Endothelial cell of umbilical vein (primary cell): Measurements from ENCODE around the gene HCN2. TPM values are rescaled to one million over a fixed set of nuclear protein-coding genes. Genes with fewer than 3 reads are reported as not detected.

ENCODE experiments used
- BruUV-seq: library from RNA; stranded (reverse); fragments of 400-500 nt; replicated peaks from 2 replicates; lab custom pipeline; 2021; lab: Mats Ljungman, UMichigan
- CTCF ChIA-PET: fragments of 300-600, 350-600 bp; sonication (Branson Sonifier 250); formaldehyde crosslinking; loops from one replicate; lab custom pipeline; 2021; ENCODE audit warnings: antibody characterized with exemption, inconsistent platforms; lab: Charles Lee
- POLR2A ChIA-PET: fragments of 300-600, 350-600 bp; sonication (Branson Sonifier 250); formaldehyde crosslinking; loops from one replicate; lab custom pipeline; 2021; ENCODE audit warnings: antibody characterized with exemption, inconsistent platforms; lab: Charles Lee
- DNase-seq: peaks from one replicate; pipeline ENCODE4 v3.0.0-alpha.2; 2011; ENCODE audit warnings: low read depth, low spot score
- FAIRE-seq: peaks from 2 replicates; lab custom pipeline; 2011; peaks lifted over from hg19 to GRCh38; lab: Jason Lieb, UNC
- H2AFZ ChIP-seq: 2 replicates; pipeline ENCODE4 v1.6.0; 2012; ENCODE audit warnings: low read depth, low read length, control low read depth, inconsistent platforms
- H3K27ac ChIP-seq: 2 replicates; pipeline ENCODE4 v1.5.1; 2011; ENCODE audit warnings: low read depth, mild to moderate bottlenecking, control low read depth, low read length, moderate library complexity; ENCODE audit not compliant: insufficient read depth
- H3K27me3 ChIP-seq, 2 experiments: 2 replicates each; pipeline versions ENCODE4 v1.6.0 to v1.6.1; 2011; ENCODE audit warnings: low read length in 2 of 2, mixed read lengths in 1 of 2; ENCODE audit not compliant: control insufficient read depth in 2 of 2, insufficient read depth in 2 of 2
- H3K36me3 ChIP-seq, 2 experiments: 2 replicates in 1 of 2; 3 replicates in 1 of 2; pipeline ENCODE4 v1.5.1; 2011; ENCODE audit warnings: low read length in 2 of 2, mild to moderate bottlenecking in 1 of 2, moderate library complexity in 1 of 2; ENCODE audit not compliant: control insufficient read depth in 2 of 2, insufficient read depth in 2 of 2; ENCODE audit errors: extremely low read depth in 1 of 2
- H3K4me1 ChIP-seq: 3 replicates; pipeline ENCODE4 v1.5.1; 2011; ENCODE audit warnings: mild to moderate bottlenecking, low read length; ENCODE audit not compliant: control insufficient read depth, insufficient read depth; ENCODE audit errors: extremely low read depth
- H3K4me2 ChIP-seq: 2 replicates; pipeline ENCODE4 v1.6.1; 2011; ENCODE audit warnings: low read length, control low read depth, mixed read lengths; ENCODE audit not compliant: insufficient read depth
- H3K4me3 ChIP-seq, 3 experiments: fragments of 200-600 bp in 1 of 3; sonication (generic), shearing (Covaris generic) in 1 of 3; replicated peaks in 1 of 3; 2 replicates each; pipeline ENCODE4 v1.5.1; 2011 to 2016; ENCODE audit warnings: control low read depth in 3 of 3, low read length in 3 of 3, mild to moderate bottlenecking in 2 of 3, inconsistent platforms in 1 of 3, low read depth in 1 of 3, moderate library complexity in 1 of 3; ENCODE audit not compliant: insufficient read depth in 1 of 3
- H3K79me2 ChIP-seq: 2 replicates; pipeline ENCODE4 v1.6.0; 2012; ENCODE audit warnings: low read length, inconsistent platforms; ENCODE audit not compliant: control insufficient read depth, insufficient read depth
- H3K9ac ChIP-seq: replicated peaks from 2 replicates; pipeline ENCODE3; 2011; ENCODE audit warnings: low read length, control low read depth; ENCODE audit not compliant: insufficient read depth; ENCODE audit errors: extremely low read depth
- H3K9me1 ChIP-seq: replicated peaks from 3 replicates; pipeline ENCODE4 v1.6.0; 2011; ENCODE audit warnings: mild to moderate bottlenecking, low read length; ENCODE audit not compliant: control insufficient read depth, insufficient read depth; ENCODE audit errors: extremely low read depth
- H3K9me3 ChIP-seq: replicated peaks from 2 replicates; pipeline ENCODE4 v1.5.1; 2012; ENCODE audit warnings: low read length, inconsistent platforms; ENCODE audit not compliant: control insufficient read depth, insufficient read depth
- H4K20me1 ChIP-seq: replicated peaks from 2 replicates; pipeline ENCODE3; 2011; ENCODE audit warnings: mild to moderate bottlenecking, low read length; ENCODE audit not compliant: control insufficient read depth, insufficient read depth; ENCODE audit errors: extremely low read depth
- CTCF ChIP-seq, 2 donors: IDR thresholded peaks; 1 replicate in 1 of 2; 2 replicates in 1 of 2; pipeline ENCODE4 v1.5.1; 2011; ENCODE audit warnings: low read length in 2 of 2, mild to moderate bottlenecking in 2 of 2, moderate library complexity in 2 of 2, control low read depth in 1 of 2, inconsistent platforms in 1 of 2, low read depth in 1 of 2; ENCODE audit not compliant: insufficient read depth in 1 of 2; ENCODE audit errors: extremely low read depth in 1 of 2
- EZH2 ChIP-seq: IDR thresholded peaks from 2 replicates; pipeline ENCODE4 v1.6.1; 2012; ENCODE audit warnings: borderline replicate concordance, low read depth, mild to moderate bottlenecking, moderate library complexity, low read length, inconsistent platforms; ENCODE audit not compliant: severe bottlenecking
- FOS ChIP-seq: IDR thresholded peaks from 2 replicates; pipeline ENCODE4 v1.6.1; 2011; ENCODE audit warnings: mild to moderate bottlenecking, low read length, moderate library complexity, borderline replicate concordance; ENCODE audit not compliant: insufficient read depth
- GATA2 ChIP-seq: IDR thresholded peaks from 2 replicates; pipeline ENCODE4 v1.7.0; 2011; ENCODE audit warnings: low read depth, mild to moderate bottlenecking, moderate library complexity, mixed read lengths, low read length; ENCODE audit not compliant: insufficient read length, insufficient read depth
- JUN ChIP-seq: IDR thresholded peaks from 2 replicates; pipeline ENCODE4 v1.6.1; 2011; ENCODE audit warnings: borderline replicate concordance, low read depth; ENCODE audit not compliant: insufficient read length, insufficient read depth
- MAX ChIP-seq: IDR thresholded peaks from 2 replicates; pipeline ENCODE4 v1.6.1; 2011; ENCODE audit not compliant: insufficient read depth, insufficient read length
- MYC ChIP-seq: IDR thresholded peaks from one replicate; pipeline ENCODE4 v1.6.1; 2011; ENCODE audit warnings: mild to moderate bottlenecking, low read depth, low read length
- POLR2A ChIP-seq: IDR thresholded peaks from 2 replicates; pipeline ENCODE4 v1.6.1; 2012; ENCODE audit warnings: low read depth, mild to moderate bottlenecking, control low read depth, low read length
- POLR2AphosphoS5 ChIP-seq: IDR thresholded peaks from 2 replicates; pipeline ENCODE4 v1.6.1; 2012; ENCODE audit warnings: low read depth, mild to moderate bottlenecking, control low read depth, low read length, moderate library complexity; ENCODE audit not compliant: insufficient read depth
- dilution Hi-C: fragments of 300-500 bp; cut with MboI; formaldehyde crosslinking; loops from one replicate; pipeline ENCODE4 v1.15.0; 2019; ENCODE audit warnings: low sequenced_read_pairs; ENCODE audit not compliant: extremely low pct_ligation_motif_present
- intact Hi-C: fragments of 100-400 bp; cut with micrococcal nuclease; formaldehyde crosslinking; loops from one replicate; pipeline ENCODE4 v1.10.0; 2022
- polyA plus RNA-seq, 4 experiments: library from polyadenylated mRNA; depleted of rRNA in 3 of 4; stranded (reverse) in 3 of 4; unstranded in 1 of 4; fragments of >200 nt; gene quantifications; 2 replicates each; pipeline versions ENCODE4 v1.2.1 to v1.2.3, GENCODE V29; 2011 to 2012; ENCODE audit warnings: missing spikeins in 1 of 4
- total RNA-seq: library from RNA; stranded (reverse); gene quantifications from 2 replicates; pipeline ENCODE4 v1.2.3, GENCODE V29; 2021

The HCN2 gene
- total and polyA plus RNA-seq, 2 donors (not counting 3 experiments of a cell fraction or from before 2014, with no cell fraction given) = 0.18 to 0.53 TPM

DNA sequence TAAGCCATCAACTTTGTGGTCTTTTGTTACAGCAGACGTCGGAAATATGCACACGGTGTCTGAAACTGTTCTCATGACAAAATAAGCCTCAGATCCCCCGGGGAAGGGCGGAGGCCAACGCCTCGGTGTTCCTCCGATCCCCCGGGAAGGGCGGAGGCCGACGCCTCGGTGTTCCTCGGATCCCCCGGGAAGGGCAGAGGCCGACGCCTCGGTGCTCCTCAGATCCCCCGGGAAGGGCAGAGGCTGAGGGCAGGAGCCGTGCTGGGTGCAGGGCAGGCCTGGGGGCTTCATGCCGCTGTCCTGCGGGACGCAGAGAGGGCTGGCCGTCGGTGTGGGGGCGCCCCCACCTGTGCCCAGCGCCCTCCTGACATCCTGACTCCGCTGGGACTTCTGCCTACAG, 54.7 kb downstream of the HCN2 start:
- POLR2A ChIA-PET = no interaction called here
- BruUV-seq = no TSS peak

More for the DNA sequence above, 54.7 kb downstream of the HCN2 start:
- Histone ChIP-seq H3K4me2 (no peak overlapping the region), H2AFZ (no peak overlapping the region), H4K20me1 (no peaks in the 10 kb centered on the region), H3K27ac (no peak overlapping the region), H3K4me3 (no peak overlapping the region), H3K9me1 (no peaks in the 10 kb centered on the region), H3K36me3 (peaks cover 5 to 14% of the 10 kb centered on the region in 2 experiments), H3K27me3 (no peaks in the 10 kb centered on the region), H3K79me2 (no peaks in the 10 kb centered on the region), H3K9ac (no peak overlapping the region), H3K4me1 (peaks cover under 1% of the 10 kb centered on the region), H3K9me3 (no peaks in the 10 kb centered on the region)
- DNase-seq (no peak), FAIRE-seq (no peak)
- intact Hi-C loops = no loop called here
- dilution Hi-C loops = no loop called here
- CTCF ChIA-PET = no interaction called here
- TF ChIP-seq MYC = no peak
- TF ChIP-seq EZH2 = no peak
- TF ChIP-seq CTCF (IDR thresholded peaks at IDR 0.05; ENCODE audit: extremely low read depth in 1 of 2, insufficient read depth in 1 of 2, low read depth in 1 of 2, low read length in 2 of 2) = no peak
- no peak for TF ChIP-seq GATA2
- TF ChIP-seq JUN = no peak
- no peak for TF ChIP-seq POLR2AphosphoS5
- no peak for TF ChIP-seq FOS
- TF ChIP-seq MAX = no peak
- no peak for TF ChIP-seq POLR2A
